ENCODE results near the gene BIRC3.

DNA sequence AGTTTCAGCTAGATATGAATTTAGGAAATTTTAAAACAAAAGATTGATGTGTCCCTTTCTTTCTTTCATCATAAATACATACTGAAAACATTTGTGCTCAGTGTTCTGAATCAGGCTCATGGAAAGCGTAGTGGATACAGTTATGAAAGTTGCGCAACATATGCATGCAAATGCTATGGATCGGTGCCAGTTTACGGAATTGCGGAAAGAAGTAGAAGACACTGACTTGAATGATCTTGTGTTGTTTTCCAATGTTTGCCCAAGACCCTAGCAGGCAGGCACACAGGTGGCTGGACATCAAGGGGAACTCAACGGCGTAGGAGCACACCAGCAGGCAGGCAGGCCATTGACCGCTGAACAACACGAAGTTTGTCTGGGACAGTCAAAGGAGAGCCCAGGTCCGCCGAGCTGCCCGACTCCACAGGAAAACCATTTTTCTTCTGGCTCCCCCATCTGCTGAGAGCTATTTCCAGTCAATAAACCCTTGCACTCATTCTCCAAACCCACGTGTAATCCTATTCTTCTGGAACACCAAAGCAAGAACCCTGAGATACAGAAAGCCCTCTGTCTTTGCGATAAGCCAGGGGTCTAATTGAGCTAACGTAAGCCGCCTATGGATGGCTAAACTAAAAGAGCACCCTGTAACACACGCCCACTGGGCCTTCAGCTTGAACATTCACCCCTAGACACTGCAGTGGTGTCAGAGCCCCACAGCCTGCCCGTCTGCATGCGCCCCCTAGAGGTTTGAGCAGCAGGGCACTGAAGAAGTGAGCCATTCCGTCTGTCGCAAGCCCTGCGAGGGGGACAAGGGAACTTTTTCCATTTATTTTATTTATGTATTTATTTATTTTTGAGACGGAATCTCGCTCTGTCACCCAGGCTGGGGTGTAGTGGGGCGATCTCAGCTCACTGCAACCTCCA lies 7.4 kb upstream of the BIRC3 start:
- TF ChIP-seq, protein P1, sequence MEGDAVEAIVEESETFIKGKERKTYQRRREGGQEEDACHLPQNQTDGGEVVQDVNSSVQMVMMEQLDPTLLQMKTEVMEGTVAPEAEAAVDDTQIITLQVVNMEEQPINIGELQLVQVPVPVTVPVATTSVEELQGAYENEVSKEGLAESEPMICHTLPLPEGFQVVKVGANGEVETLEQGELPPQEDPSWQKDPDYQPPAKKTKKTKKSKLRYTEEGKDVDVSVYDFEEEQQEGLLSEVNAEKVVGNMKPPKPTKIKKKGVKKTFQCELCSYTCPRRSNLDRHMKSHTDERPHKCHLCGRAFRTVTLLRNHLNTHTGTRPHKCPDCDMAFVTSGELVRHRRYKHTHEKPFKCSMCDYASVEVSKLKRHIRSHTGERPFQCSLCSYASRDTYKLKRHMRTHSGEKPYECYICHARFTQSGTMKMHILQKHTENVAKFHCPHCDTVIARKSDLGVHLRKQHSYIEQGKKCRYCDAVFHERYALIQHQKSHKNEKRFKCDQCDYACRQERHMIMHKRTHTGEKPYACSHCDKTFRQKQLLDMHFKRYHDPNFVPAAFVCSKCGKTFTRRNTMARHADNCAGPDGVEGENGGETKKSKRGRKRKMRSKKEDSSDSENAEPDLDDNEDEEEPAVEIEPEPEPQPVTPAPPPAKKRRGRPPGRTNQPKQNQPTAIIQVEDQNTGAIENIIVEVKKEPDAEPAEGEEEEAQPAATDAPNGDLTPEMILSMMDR (conservative IDR thresholded peaks at IDR 0.05; ENCODE audit: low read length), result peak; percentile 61
- TF ChIP-seq EZH2phosphoT487 (IDR thresholded peaks at IDR 0.05; ENCODE audit: borderline replicate concordance, low read depth, low read length), result no peak
